ENCODE data around the gene BAIAP2L1. TPM values are rescaled to one million over a fixed set of nuclear protein-coding genes. Genes with fewer than 3 reads are reported as not detected.

BAIAP2L1 gene
- total and polyA plus RNA-seq, 2 of the 8 experiments (the other 6 are each of a cell fraction or from before 2014, with no cell fraction given) = 19.2 to 42.9 TPM

DNA sequence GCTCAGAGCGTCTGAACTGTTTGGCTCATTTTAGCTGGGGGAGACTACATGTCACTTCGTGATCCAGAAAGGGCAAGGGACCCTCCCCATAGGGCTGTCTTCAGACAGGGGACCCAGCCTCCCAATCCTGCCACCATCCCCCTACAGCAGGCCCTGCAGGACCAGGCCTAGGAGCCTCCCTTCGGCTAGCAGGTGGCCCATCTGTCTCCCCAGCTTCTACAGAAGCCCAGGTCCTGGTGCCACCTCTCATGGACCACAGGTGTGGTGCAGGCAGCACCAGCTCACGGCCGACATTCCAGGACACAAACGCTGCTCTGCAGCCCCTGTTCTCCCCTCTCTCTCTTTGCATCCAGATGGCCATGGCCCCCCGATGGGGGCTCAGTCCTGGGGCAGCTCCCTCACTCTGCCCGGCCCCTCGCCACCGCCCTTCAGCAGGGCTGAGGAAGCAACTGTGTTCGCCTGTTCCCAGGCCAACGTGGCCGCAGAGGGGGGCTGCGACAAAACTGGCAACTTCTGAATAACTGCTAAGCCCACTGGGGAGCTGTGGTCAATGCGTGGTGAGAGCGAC lies 159.1 kb downstream of the BAIAP2L1 start:
- FAIRE-seq = no peak

More for the DNA sequence above, 159.1 kb downstream of the BAIAP2L1 start:
- 80% methylated on average over 13 of the region's 16 CpGs; no CpG with 5 or more reads in 1 of the 2 experiments for WGBS, 2 experiments (ENCODE audit: extremely low coverage in 1 of 2, insufficient coverage in 1 of 2, insufficient read length in 1 of 2, insufficient replicate concordance in 2 of 2, low coverage in 1 of 2, low lambda C conversion rate in 2 of 2, missing lambda C conversion rate in 1 of 2)
- no peak overlapping the region for H4K5ac ChIP-seq (ENCODE audit: insufficient read length, low read depth, low read length)
- TF ChIP-seq TEAD4 (IDR thresholded peaks at IDR 0.05; ENCODE audit: low read depth, low read length) (0 out of 2 replicates have a peak, but pooled peaks have one; percentile 17), POLR2AphosphoS5 (IDR thresholded peaks at IDR 0.05; ENCODE audit: low read depth, low read length) (no peak)
- no peak overlapping the region for H3K4me3 ChIP-seq (ENCODE audit: extremely low read depth in 1 of 4, insufficient read depth in 2 of 4, low read depth in 3 of 4, low read length in 4 of 4)
- H3K36me3 ChIP-seq (ENCODE audit: control insufficient read depth in 2 of 4, insufficient read depth in 4 of 4, low read length in 3 of 4) = no peaks in the 10 kb centered on the region
- peaks cover 0 to 3% of the 10 kb centered on the region in 2 experiments for H4K20me1 ChIP-seq (replicated peaks in 1 of 2; ENCODE audit: control insufficient read depth in 1 of 2, insufficient read depth in 2 of 2, low read length in 2 of 2)
- H2AK5ac ChIP-seq (ENCODE audit: low read depth, low read length) = no peak overlapping the region
- no peak overlapping the region for H3K14ac ChIP-seq (ENCODE audit: insufficient read length)
- H3K23me2 ChIP-seq (ENCODE audit: low read depth, low read length) = peaks cover 8% of the 10 kb centered on the region; the same call in 1 of the 2 replicates
- H3K27me3 ChIP-seq (replicated peaks in 1 of 4; ENCODE audit: control insufficient read depth in 3 of 4, extremely low read depth in 1 of 4, insufficient read depth in 3 of 4, low read length in 3 of 4) = no peaks in the 10 kb centered on the region
- H3K4me2 ChIP-seq (ENCODE audit: insufficient read depth in 1 of 2, low read depth in 2 of 2, low read length in 2 of 2) = no peak overlapping the region
- no peak overlapping the region for H2BK20ac ChIP-seq (ENCODE audit: low read length)
- H2AFZ ChIP-seq (ENCODE audit: low read length) = no peak overlapping the region
- H3K4me1 ChIP-seq (replicated peaks in 1 of 4; ENCODE audit: control insufficient read depth in 3 of 4, insufficient read depth in 4 of 4, low read length in 3 of 4) = peaks cover 0 to 6% (median 0%) of the 10 kb centered on the region in 4 experiments; a peak in 3 of 7 replicates
- H3K56ac ChIP-seq (replicated peaks; ENCODE audit: insufficient read length, low read depth, low read length) = no peak overlapping the region
- no peaks in the 10 kb centered on the region for H3K9me3 ChIP-seq (ENCODE audit: insufficient read depth in 2 of 2, low read depth in 1 of 2, low read length in 1 of 2)
- H3K79me1 ChIP-seq (ENCODE audit: low read depth, low read length) = no peaks in the 10 kb centered on the region
- H3K9ac ChIP-seq (replicated peaks in 1 of 4; ENCODE audit: extremely low read depth in 1 of 4, low read depth in 3 of 4, low read length in 3 of 4) = no peak overlapping the region
- no peak overlapping the region for H2BK5ac ChIP-seq (ENCODE audit: low read depth, low read length)
- POLR2A ChIA-PET (ENCODE audit: partially characterized antibody) = interaction anchor here (0.8 kb wide), 1 partner anchor 9 kb away, joined by 3 read pairs; no protein-coding TSS in a partner anchor
- no peak overlapping the region for H3K23ac ChIP-seq (ENCODE audit: insufficient read length)
- no peaks in the 10 kb centered on the region for H3K79me2 ChIP-seq (ENCODE audit: control insufficient read depth in 1 of 2, insufficient read depth in 2 of 2, low read length in 2 of 2)
- no peak overlapping the region for H3K18ac ChIP-seq (ENCODE audit: extremely low read depth, low read length)
- no peak overlapping the region for H4K91ac ChIP-seq (replicated peaks; ENCODE audit: insufficient read length, low read length)
- no peak overlapping the region for H3K27ac ChIP-seq (ENCODE audit: low read depth, low read length)
- no peak overlapping the region for H2BK15ac ChIP-seq (ENCODE audit: low read length)
- H3K4ac ChIP-seq (replicated peaks; ENCODE audit: insufficient read length, low read depth, low read length) = no peak overlapping the region
- H2BK120ac ChIP-seq (replicated peaks; ENCODE audit: low read depth, low read length) = no peak overlapping the region
- H2BK12ac ChIP-seq (ENCODE audit: low read depth, low read length) = no peak overlapping the region
- peak overlapping the region; percentile 22; the same call in 1 of the 2 replicates for H4K8ac ChIP-seq (ENCODE audit: extremely low read depth, insufficient read depth, low read length)
- no peak for DNase-seq (ENCODE audit: low read depth in 1 of 2, low spot score in 2 of 2)
- CTCF ChIA-PET (ENCODE audit: partially characterized antibody) = interaction anchor here (0.6 to 2.3 kb wide), 12 partner anchors 9 to 220 kb away, joined by 3 to 15 read pairs (median 3); no protein-coding TSS in a partner anchor

Other genes starting within 250 kb of the BAIAP2L1 start
- gene BHLHA15, start 189.7 kb downstream of the BAIAP2L1 start, total RNA-seq (2021; fragmentation: NEBNext Ultra II Directional; extraction: Animal tissue kit (Norgen Biotek cat#: 25700)) = 2.7 and 3.5 TPM in 2 replicates
- gene BHLHA15, start 189.7 kb downstream of the BAIAP2L1 start, polyA plus RNA-seq (2011; rRNA removed) = 1.1 and 2.2 TPM in 2 replicates
- gene TECPR1, start 148.9 kb downstream of the BAIAP2L1 start, total RNA-seq (2021; fragmentation: NEBNext Ultra II Directional; extraction: Animal tissue kit (Norgen Biotek cat#: 25700)) = 11.1 and 11.4 TPM in 2 replicates
- gene TECPR1, start 148.9 kb downstream of the BAIAP2L1 start, polyA plus RNA-seq (2011; rRNA removed) = 1.3 and 2.4 TPM in 2 replicates
- gene BRI3, start 119.4 kb downstream of the BAIAP2L1 start, total RNA-seq (2021; fragmentation: NEBNext Ultra II Directional; extraction: Animal tissue kit (Norgen Biotek cat#: 25700)) = 93.4 and 94.0 TPM in 2 replicates
- 77.5 and 98.4 TPM in 2 replicates for gene BRI3, start 119.4 kb downstream of the BAIAP2L1 start, polyA plus RNA-seq (2011; rRNA removed)
- 14.0 and 18.4 TPM in 2 replicates for gene NPTX2, start 216.2 kb upstream of the BAIAP2L1 start, total RNA-seq (2021; fragmentation: NEBNext Ultra II Directional; extraction: Animal tissue kit (Norgen Biotek cat#: 25700))
- 19.2 and 25.6 TPM in 2 replicates for gene NPTX2, start 216.2 kb upstream of the BAIAP2L1 start, polyA plus RNA-seq (2011; rRNA removed)